ENCODE data around the gene CTIF.

CTIF gene

GRCh38 chr18:48602759-48603390, 64.0 kb downstream of the CTIF start:
- DNase-seq, result no peak

GRCh38 chr18:48605408-48605845, 66.6 kb downstream of the CTIF start:
- peak; percentile 30 for DNase-seq

- peak; percentile 90 for DNase-seq
These were observed 68.5 kb downstream of the CTIF start for GRCh38 chr18:48607056-48607984.

- no peak for DNase-seq
These were observed 69.8 kb downstream of the CTIF start for GRCh38 chr18:48608581-48608980.

- no peak for DNase-seq
These were observed 70.3 kb downstream of the CTIF start for GRCh38 chr18:48609114-48609513.

GRCh38 chr18:48609820-48610815, 71.3 kb downstream of the CTIF start:
- no peak for DNase-seq

- no peak for DNase-seq
These were observed 72.4 kb downstream of the CTIF start for GRCh38 chr18:48611203-48611602.

- DNase-seq, result no peak
These were observed 73.1 kb downstream of the CTIF start for GRCh38 chr18:48611785-48612480.

GRCh38 chr18:48612511-48612910, 73.7 kb downstream of the CTIF start:
- no peak for DNase-seq

- DNase-seq, result no peak
These were observed 74.1 kb downstream of the CTIF start for GRCh38 chr18:48612917-48613316.

GRCh38 chr18:48613589-48614404, 75.0 kb downstream of the CTIF start:
- peak; percentile 31 for DNase-seq

GRCh38 chr18:48615566-48616401, 77.0 kb downstream of the CTIF start:
- DNase-seq, result no peak

GRCh38 chr18:48616484-48617255, 77.8 kb downstream of the CTIF start:
- no peak for DNase-seq

- no peak for DNase-seq
These were observed 79.1 kb downstream of the CTIF start for GRCh38 chr18:48617844-48618497.

- no peak for DNase-seq
These were observed 80.2 kb downstream of the CTIF start for GRCh38 chr18:48619016-48619415.

- DNase-seq, result no peak
These were observed 80.7 kb downstream of the CTIF start for GRCh38 chr18:48619501-48619900.

- DNase-seq, result peak; percentile 46
These were observed 81.2 kb downstream of the CTIF start for GRCh38 chr18:48620071-48620470.

- DNase-seq, result peak; percentile 87
These were observed 82.4 kb downstream of the CTIF start for GRCh38 chr18:48621240-48621639.

Measured in fibroblast of skin of abdomen (primary cell).